Measurements from ENCODE around the gene PLAC1.

Gene PLAC1

DNA sequence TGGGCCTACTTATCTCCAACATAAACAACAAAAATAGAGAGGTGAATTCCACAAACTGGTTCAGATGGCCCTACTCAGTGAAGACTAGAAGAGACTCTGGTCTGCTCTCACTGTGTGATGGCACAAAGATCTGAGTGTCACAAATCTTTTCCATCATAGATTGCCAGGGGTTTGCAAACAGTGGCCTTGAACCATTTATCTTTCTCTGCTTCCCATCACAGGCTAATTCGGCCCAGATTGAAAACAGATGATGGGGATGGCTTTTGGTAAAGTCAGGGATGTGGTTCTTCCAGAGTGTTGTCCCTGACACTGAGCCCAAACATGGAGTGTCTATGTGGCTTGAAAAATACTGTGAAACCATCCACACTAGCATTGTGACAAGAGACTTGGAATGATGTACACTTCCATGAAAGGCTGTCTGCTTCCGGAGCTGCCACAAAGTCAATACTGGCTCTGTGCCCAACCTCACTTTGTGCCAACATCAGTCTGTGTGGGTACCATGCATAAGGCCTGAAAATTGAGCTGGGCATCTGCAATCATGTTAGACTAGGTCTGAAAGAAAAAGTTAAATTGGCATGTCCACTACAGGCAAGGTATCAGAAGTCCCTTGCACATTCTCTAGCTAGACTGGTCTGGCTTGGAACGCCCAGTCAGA is 25.2 kb upstream of the PLAC1 start:
- H4K20me1 ChIP-seq (ENCODE audit: control insufficient read depth, insufficient read depth, low read depth, low read length), result no peaks in the 10 kb centered on the region
- H3K9me2 ChIP-seq (replicated peaks; ENCODE audit: control insufficient read depth, low read length), result no peaks in the 10 kb centered on the region
- no peaks in the 10 kb centered on the region for H3F3A ChIP-seq (ENCODE audit: control insufficient read depth, insufficient read depth)
- no peaks in the 10 kb centered on the region for H3K4me1 ChIP-seq (ENCODE audit: control insufficient read depth, low read length)
- H3K4me2 ChIP-seq (ENCODE audit: low read length), result no peak overlapping the region
- no peaks in the 10 kb centered on the region for H3K9me3 ChIP-seq (ENCODE audit: control insufficient read depth, insufficient read depth, low read length)
- TF ChIP-seq, protein P1, sequence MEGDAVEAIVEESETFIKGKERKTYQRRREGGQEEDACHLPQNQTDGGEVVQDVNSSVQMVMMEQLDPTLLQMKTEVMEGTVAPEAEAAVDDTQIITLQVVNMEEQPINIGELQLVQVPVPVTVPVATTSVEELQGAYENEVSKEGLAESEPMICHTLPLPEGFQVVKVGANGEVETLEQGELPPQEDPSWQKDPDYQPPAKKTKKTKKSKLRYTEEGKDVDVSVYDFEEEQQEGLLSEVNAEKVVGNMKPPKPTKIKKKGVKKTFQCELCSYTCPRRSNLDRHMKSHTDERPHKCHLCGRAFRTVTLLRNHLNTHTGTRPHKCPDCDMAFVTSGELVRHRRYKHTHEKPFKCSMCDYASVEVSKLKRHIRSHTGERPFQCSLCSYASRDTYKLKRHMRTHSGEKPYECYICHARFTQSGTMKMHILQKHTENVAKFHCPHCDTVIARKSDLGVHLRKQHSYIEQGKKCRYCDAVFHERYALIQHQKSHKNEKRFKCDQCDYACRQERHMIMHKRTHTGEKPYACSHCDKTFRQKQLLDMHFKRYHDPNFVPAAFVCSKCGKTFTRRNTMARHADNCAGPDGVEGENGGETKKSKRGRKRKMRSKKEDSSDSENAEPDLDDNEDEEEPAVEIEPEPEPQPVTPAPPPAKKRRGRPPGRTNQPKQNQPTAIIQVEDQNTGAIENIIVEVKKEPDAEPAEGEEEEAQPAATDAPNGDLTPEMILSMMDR (IDR thresholded peaks at IDR 0.05; ENCODE audit: low read depth, low read length, poor library complexity, severe bottlenecking), result no peak
- TF ChIP-seq EZH2phosphoT487 (IDR thresholded peaks at IDR 0.05; ENCODE audit: borderline replicate concordance, low read length), result no peak
- no peak overlapping the region for H3K27ac ChIP-seq (ENCODE audit: low read depth, low read length)
- H3K27me3 ChIP-seq (ENCODE audit: control insufficient read depth, low read length), result no peaks in the 10 kb centered on the region
- no peak overlapping the region for H3K4me3 ChIP-seq (ENCODE audit: low read length)
- H3K36me3 ChIP-seq (ENCODE audit: control insufficient read depth, low read length), result no peaks in the 10 kb centered on the region
- H3K79me2 ChIP-seq (ENCODE audit: control insufficient read depth, low read length), result no peaks in the 10 kb centered on the region

DNA sequence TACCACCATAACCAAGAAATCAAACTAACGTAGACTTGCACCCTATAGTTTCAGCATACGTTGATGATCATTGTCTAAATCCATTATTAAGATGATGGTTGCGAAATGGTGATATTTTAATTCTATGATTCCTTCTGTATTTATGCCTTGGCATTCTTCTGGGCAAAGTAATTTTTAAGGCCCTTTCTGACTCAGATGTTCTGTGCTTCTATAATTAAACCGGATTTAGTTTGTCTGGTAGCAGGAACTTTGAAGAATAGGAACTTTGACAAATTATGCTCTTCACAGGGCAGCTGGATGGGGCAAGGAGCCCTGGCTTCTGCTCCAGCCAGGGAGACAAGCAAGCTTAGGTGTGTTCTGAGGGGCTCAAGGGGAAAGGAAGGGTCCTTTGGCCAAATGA is 23.8 kb upstream of the PLAC1 start:
- Histone ChIP-seq H3K79me2 (ENCODE audit: control insufficient read depth, low read length) (no peaks in the 10 kb centered on the region), H3K27me3 (ENCODE audit: control insufficient read depth, low read length) (no peaks in the 10 kb centered on the region), H3K4me2 (ENCODE audit: low read length) (no peak overlapping the region), H3F3A (ENCODE audit: control insufficient read depth, insufficient read depth) (no peaks in the 10 kb centered on the region), H3K36me3 (ENCODE audit: control insufficient read depth, low read length) (no peaks in the 10 kb centered on the region), H3K4me1 (ENCODE audit: control insufficient read depth, low read length) (no peaks in the 10 kb centered on the region), H3K9me2 (replicated peaks; ENCODE audit: control insufficient read depth, low read length) (no peaks in the 10 kb centered on the region), H3K4me3 (ENCODE audit: low read length) (no peak overlapping the region), H3K27ac (ENCODE audit: low read depth, low read length) (no peak overlapping the region), H3K9me3 (ENCODE audit: control insufficient read depth, insufficient read depth, low read length) (no peaks in the 10 kb centered on the region), H4K20me1 (ENCODE audit: control insufficient read depth, insufficient read depth, low read depth, low read length) (no peaks in the 10 kb centered on the region)
- TF ChIP-seq EZH2phosphoT487 (IDR thresholded peaks at IDR 0.05; ENCODE audit: borderline replicate concordance, low read length), result no peak
- TF ChIP-seq, protein P1 (IDR thresholded peaks at IDR 0.05; ENCODE audit: low read depth, low read length, poor library complexity, severe bottlenecking), result no peak

DNA sequence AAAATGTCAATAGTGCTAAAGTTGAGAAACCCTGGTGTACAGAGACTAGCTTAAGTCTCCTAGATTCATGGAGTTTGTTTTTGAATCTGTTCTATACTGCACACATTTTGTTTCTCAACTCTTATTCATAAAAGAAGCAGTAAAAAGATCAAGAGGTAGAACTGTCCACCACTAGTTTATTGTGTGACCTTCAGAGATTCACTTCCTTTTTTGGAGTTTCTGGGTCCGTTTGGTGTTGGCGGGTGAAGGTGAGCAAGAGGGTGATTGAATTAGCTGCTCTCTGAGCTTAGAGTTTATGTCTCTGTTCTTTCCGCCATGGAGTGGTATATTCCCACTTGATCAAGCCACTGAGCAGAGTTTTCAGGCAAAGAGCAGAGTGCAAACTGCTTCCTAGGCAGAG is 21.4 kb upstream of the PLAC1 start:
- no peaks in the 10 kb centered on the region for H3K9me3 ChIP-seq (ENCODE audit: control insufficient read depth, insufficient read depth, low read length)

More for the DNA sequence above, 21.4 kb upstream of the PLAC1 start:
- Histone ChIP-seq H3K4me3 (ENCODE audit: low read length) (no peak overlapping the region), H3F3A (ENCODE audit: control insufficient read depth, insufficient read depth) (no peaks in the 10 kb centered on the region), H3K27ac (ENCODE audit: low read depth, low read length) (no peak overlapping the region), H3K4me1 (ENCODE audit: control insufficient read depth, low read length) (no peaks in the 10 kb centered on the region), H3K79me2 (ENCODE audit: control insufficient read depth, low read length) (no peaks in the 10 kb centered on the region), H3K4me2 (ENCODE audit: low read length) (no peak overlapping the region), H3K9me2 (replicated peaks; ENCODE audit: control insufficient read depth, low read length) (no peaks in the 10 kb centered on the region), H4K20me1 (ENCODE audit: control insufficient read depth, insufficient read depth, low read depth, low read length) (no peaks in the 10 kb centered on the region), H3K27me3 (ENCODE audit: control insufficient read depth, low read length) (no peaks in the 10 kb centered on the region), H3K36me3 (ENCODE audit: control insufficient read depth, low read length) (no peaks in the 10 kb centered on the region)
- TF ChIP-seq EZH2phosphoT487 (IDR thresholded peaks at IDR 0.05; ENCODE audit: borderline replicate concordance, low read length), result no peak
- TF ChIP-seq, protein P1 (IDR thresholded peaks at IDR 0.05; ENCODE audit: low read depth, low read length, poor library complexity, severe bottlenecking), result no peak
